Mesodermal cell (in vitro differentiated cells): ENCODE results near the gene GNG2. TPM values are rescaled to one million over a fixed set of nuclear protein-coding genes. Genes with fewer than 3 reads are reported as not detected.

ENCODE experiments used
- H3K27ac ChIP-seq: 2 replicates; pipeline ENCODE4 v1.7.0; 2013; ENCODE audit warnings: mild to moderate bottlenecking, low read depth, low read length, moderate library complexity; ENCODE audit not compliant: severe bottlenecking
- H3K36me3 ChIP-seq: 2 replicates; pipeline ENCODE4 v1.7.1; 2013; ENCODE audit warnings: mild to moderate bottlenecking, low read length, moderate library complexity; ENCODE audit not compliant: control insufficient read depth, insufficient read depth
- H3K4me1 ChIP-seq: one replicate; pipeline ENCODE4 v1.7.1; 2013; ENCODE audit warnings: mild to moderate bottlenecking, low read length; ENCODE audit not compliant: insufficient read depth, control insufficient read depth, poor library complexity, severe bottlenecking
- H3K4me3 ChIP-seq: 2 replicates; pipeline ENCODE4 v1.7.0; 2013; ENCODE audit warnings: low read length, control low read depth, mild to moderate bottlenecking; ENCODE audit not compliant: insufficient read depth, poor library complexity, severe bottlenecking; ENCODE audit errors: extremely low read depth
- H3K9me3 ChIP-seq: 2 replicates; pipeline ENCODE4 v1.7.1; 2013; ENCODE audit warnings: mild to moderate bottlenecking, low read length, moderate library complexity; ENCODE audit not compliant: control insufficient read depth
- WGBS, 2 experiments: methylation state at CpG; one replicate each; pipeline ENCODE4 v1.1.5; 2013; ENCODE audit warnings: missing lambda C conversion rate in 2 of 2; ENCODE audit not compliant: insufficient coverage in 2 of 2; 5-methylcytosine and 5-hydroxymethylcytosine counted together
- polyA plus RNA-seq, 2 experiments: library from polyadenylated mRNA; stranded (reverse); fragments of 50-300 nt; gene quantifications; one replicate each; pipeline ENCODE4 v1.2.3, GENCODE V29; 2013

Gene GNG2
- polyA plus RNA-seq (2013, experiment 1 of 2), result 76.3 TPM
- 94.9 TPM for polyA plus RNA-seq (2013, experiment 2 of 2)

DNA sequence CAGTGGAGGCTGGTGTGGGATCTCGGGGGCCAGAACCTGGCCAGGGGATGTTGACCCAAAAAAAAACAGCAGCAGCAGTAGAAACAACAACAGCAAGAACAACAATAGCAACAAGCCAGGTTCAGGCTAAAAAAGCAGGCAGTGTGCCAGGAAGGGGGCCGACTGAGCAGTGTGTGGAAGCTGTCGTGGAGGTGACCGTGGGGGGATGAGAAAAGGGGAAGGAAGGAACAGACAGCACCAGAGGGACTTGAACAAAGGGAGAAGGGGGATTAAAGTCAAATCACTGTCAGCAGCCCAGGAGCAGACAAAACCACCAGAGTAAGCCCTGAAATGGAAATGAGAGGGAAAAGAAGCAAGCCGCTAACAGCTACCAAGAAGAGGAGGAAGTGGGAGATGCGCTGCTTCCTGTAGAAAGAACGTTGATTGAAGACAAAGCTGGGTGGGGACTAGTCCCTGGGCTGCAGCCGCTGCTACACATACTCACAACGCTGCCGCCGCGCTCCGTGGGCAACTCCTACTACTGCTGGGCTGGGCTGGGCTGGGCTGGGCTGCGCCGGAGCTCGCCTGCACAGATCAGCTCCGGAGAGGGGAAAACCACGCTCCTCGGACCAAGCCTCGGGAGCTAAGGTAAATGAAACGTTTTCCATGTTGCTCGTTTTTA lies at the start of gene GNG2:
Gene GNG2 (plus strand): TSS at position 449 of the 661 bp plus-strand sequence. CDS start 90,067 bp downstream, outside the sequence.
- peak within 1 kb of the TSS; percentile 51 for H3K4me3 ChIP-seq
- peak within 1 kb of the TSS; percentile 76 for H3K27ac ChIP-seq
- no peaks in the 10 kb centered on the region for H3K9me3 ChIP-seq
- H3K36me3 ChIP-seq, result no peaks in the 10 kb centered on the region
- WGBS, 2 experiments, result 5 to 7% methylated on average over 19 to 21 of the region's 22 CpGs
- H3K4me1 ChIP-seq, result peaks cover 23% of the 10 kb centered on the region

DNA sequence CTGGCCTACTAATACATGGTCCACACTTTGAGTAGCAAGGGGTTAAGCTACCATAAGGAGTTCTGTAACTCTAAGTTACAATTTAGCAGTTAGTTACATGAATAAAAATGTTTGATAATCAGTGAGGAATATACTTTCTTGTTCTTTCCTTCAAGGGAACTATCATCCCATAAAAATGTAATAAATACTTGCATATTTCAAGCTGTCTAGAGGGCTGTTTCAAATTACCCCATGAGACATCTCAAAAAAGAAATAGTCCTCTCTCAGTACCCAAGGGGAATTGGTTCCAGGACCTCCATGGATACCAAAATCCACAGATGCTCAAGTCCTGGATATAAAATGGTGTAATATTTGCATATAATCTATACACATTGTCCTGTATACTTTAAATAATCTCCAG lies 48.7 kb upstream of the GNG2 start:
- Histone ChIP-seq H3K27ac (no peak overlapping the region), H3K36me3 (no peaks in the 10 kb centered on the region), H3K4me1 (no peaks in the 10 kb centered on the region), H3K9me3 (no peaks in the 10 kb centered on the region), H3K4me3 (no peak overlapping the region)

DNA sequence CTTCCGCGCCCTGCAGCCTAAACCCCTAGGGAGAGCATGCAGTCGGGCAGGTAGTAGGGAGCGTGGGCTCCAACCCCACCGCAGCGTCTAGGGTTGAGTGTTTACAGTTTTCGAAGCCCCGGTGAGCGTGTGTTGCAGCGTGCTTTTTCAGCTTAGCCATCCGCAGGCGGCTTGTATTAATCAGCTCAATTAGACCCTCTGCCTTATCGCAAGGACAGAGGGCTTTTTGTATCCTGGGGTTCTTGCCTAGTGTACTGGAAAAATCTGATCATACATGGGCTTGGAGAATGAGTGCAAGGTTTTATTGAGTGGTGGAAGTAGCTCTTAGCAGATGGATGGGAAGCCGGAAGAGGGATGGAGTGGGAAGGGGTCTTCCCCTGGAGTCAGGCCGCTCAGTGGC lies 44.4 kb upstream of the GNG2 start:
- no peaks in the 10 kb centered on the region for H3K9me3 ChIP-seq
- WGBS, 2 experiments, result 85 to 93% methylated on average over 12 to 13 of the region's 15 CpGs
- H3K27ac ChIP-seq, result no peak overlapping the region
- H3K4me1 ChIP-seq, result no peaks in the 10 kb centered on the region
- no peak overlapping the region for H3K4me3 ChIP-seq
- H3K36me3 ChIP-seq, result no peaks in the 10 kb centered on the region

DNA sequence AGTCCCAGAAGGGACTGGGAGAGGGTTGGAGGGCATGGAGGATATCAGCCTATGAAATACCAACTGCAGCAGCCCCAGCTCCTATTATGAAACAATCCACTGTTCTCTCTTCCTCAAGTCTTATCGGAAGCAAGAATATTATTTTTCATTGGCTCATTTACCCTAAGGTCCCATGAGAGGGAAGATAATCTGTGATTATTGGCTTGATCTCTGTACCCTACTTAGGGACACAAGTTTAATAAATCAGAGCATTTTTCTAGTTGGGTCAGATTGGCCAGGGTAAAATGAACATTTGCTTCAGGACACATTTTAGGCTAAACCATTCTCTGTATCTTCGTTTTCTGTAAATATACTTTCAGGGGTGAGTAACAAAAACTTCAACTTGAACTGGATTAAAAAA lies 43.1 kb upstream of the GNG2 start:
- no peaks in the 10 kb centered on the region for H3K36me3 ChIP-seq
- H3K4me3 ChIP-seq, result no peak overlapping the region
- H3K27ac ChIP-seq, result no peak overlapping the region
- no peaks in the 10 kb centered on the region for H3K4me1 ChIP-seq
- no CpG with 5 or more reads among the region's 2 CpGs for WGBS, 2 experiments
- H3K9me3 ChIP-seq, result no peaks in the 10 kb centered on the region

DNA sequence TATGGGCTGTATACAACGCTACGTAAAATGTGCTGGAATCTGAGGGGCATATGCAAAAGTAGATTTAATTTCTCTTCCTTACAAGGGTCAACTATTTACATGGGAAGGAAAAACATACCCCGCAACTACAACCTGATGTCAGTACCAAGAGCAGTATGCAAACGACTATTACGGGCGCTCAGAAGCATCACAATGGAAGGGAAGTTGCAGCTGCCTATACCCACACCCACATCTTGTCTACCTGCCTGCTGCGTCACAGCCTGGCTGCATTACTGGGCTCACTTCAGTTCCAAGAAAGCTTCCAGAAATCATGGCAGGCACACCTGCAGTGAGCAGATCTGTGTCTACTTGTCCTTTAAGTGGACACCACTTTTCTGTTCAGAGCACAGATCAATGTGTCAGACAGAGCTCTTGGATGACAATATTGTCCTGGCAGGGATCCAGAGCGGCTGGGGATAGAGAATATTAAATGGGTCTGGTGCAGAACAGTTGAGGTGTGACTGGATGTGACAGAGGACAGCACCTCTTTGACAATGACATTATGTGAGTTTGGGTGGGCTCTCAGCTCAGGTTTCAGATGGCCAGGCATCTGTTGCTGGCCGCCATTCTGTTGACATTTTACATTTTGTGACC lies 41.5 kb upstream of the GNG2 start:
- H3K4me1 ChIP-seq, result no peaks in the 10 kb centered on the region
- no peak overlapping the region for H3K27ac ChIP-seq
- 61 to 67% methylated on average over 2 to 3 of the region's 9 CpGs for WGBS, 2 experiments
- no peaks in the 10 kb centered on the region for H3K9me3 ChIP-seq
- H3K36me3 ChIP-seq, result no peaks in the 10 kb centered on the region
- H3K4me3 ChIP-seq, result no peak overlapping the region

DNA sequence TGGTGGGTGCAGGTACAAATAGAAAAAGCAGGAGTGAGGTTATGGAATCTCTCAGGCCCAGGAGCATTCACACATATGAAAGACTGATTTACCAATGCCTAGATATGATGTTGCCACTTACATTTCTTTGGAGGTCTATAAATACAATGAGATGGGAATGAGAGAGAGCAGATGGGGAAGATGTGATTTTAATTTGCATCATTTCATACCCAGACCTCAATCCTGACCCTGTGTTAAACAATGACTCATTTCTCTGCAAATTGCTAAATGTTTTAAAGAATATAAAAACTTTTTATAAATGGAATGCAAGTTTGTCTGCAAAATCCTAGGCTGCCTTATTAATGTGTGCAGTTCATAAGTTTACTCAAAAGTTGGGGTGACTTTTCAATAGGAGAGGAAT lies 38.6 kb upstream of the GNG2 start:
- no peaks in the 10 kb centered on the region for H3K4me1 ChIP-seq
- no peak overlapping the region for H3K4me3 ChIP-seq
- no peak overlapping the region for H3K27ac ChIP-seq
- H3K9me3 ChIP-seq, result no peaks in the 10 kb centered on the region
- no peaks in the 10 kb centered on the region for H3K36me3 ChIP-seq

DNA sequence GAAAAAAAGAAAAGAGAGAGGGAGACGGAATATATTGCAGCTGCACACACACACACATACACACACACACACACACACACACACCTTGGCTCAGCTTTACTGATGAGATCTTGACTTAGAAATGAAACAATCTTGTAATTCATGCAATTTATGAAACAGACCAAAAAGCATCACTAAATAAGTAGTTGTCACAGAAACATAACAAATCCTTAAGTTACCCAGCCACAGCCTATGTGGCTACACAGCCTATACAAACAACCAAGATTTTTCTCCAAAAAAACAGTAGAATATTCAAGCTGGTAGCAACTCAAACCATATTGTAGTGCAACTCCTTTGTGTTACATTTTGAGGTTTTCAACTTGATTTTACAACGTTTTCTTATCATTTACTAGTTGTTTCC lies 37.9 kb upstream of the GNG2 start:
- WGBS, 2 experiments, result 60% methylated on average over 1 of the region's 2 CpGs; no CpG with 5 or more reads in 1 of the 2 experiments
- Histone ChIP-seq H3K4me3 (no peak overlapping the region), H3K27ac (no peak overlapping the region), H3K9me3 (no peaks in the 10 kb centered on the region), H3K4me1 (no peaks in the 10 kb centered on the region), H3K36me3 (no peaks in the 10 kb centered on the region)

DNA sequence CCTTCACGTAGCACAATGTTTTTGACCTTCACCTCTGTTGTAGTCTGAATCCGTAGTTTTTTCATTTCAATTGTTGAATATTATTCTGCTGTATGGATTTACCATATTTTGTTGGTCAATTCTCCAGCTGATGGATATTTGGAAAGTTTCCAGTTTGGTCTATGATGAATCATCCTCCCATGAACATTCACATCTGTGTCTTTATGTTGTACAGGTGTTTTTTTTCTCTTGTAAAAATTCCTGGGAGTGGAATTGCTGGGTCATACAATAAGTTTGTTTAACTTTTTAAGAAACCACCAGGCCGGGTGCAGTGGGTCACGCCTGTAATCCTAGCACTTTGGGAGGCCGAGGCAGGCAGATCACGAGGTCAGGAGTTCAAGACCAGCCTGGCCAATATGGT lies 36.7 kb upstream of the GNG2 start:
- WGBS, 2 experiments, result 92 to 96% methylated on average over 5 of the region's 6 CpGs
- H3K27ac ChIP-seq, result no peak overlapping the region
- no peak overlapping the region for H3K4me3 ChIP-seq
- no peaks in the 10 kb centered on the region for H3K9me3 ChIP-seq
- H3K4me1 ChIP-seq, result peaks cover 7% of the 10 kb centered on the region
- H3K36me3 ChIP-seq, result no peaks in the 10 kb centered on the region

DNA sequence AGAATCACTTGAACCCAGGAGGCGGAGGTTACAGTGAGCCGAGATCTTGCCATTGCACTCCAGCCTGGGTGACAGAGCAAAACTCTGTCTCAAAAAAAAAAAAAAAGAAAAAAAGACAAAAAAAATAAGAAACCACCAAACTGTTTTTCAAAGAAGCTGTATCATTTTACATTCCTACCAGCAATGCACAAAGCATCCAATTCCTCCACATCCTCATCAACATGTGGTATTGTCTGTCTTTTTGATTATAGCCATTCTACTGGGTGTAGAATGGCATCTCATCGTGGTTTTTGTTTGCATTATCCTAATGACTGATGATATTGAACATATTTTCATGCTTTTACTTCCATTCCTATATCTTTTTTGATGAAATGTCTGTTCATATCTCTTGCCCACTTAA lies 36.2 kb upstream of the GNG2 start:
- WGBS, 2 experiments, result no CpG with 5 or more reads among the region's 3 CpGs
- no peaks in the 10 kb centered on the region for H3K9me3 ChIP-seq
- no peak overlapping the region for H3K27ac ChIP-seq
- H3K4me1 ChIP-seq, result peaks cover 8% of the 10 kb centered on the region
- H3K36me3 ChIP-seq, result no peaks in the 10 kb centered on the region
- H3K4me3 ChIP-seq, result no peak overlapping the region

DNA sequence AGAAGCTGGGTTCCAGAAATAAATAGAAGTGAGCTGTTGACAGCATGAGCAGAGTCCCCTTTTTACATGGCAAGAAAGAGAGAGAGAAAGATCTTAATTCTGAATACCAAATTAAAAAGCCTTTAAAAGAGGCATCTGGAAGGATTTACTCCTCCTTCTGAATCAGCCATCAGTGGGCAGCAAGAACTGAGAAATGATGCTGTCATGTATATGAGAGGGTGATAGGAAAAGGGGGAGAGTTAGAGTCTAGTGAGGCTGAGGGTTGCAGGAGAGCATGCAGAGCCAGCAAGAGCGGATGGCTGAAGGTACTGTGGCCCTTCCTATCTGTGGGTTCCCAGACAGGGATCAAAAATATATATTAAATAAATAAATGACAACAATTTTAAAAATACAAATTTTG lies 34.5 kb upstream of the GNG2 start:
- Histone ChIP-seq H3K4me1 (peaks cover 8% of the 10 kb centered on the region), H3K27ac (no peak overlapping the region), H3K36me3 (no peaks in the 10 kb centered on the region), H3K9me3 (no peaks in the 10 kb centered on the region), H3K4me3 (no peak overlapping the region)
- no CpG with 5 or more reads among the region's 1 CpG for WGBS, 2 experiments

DNA sequence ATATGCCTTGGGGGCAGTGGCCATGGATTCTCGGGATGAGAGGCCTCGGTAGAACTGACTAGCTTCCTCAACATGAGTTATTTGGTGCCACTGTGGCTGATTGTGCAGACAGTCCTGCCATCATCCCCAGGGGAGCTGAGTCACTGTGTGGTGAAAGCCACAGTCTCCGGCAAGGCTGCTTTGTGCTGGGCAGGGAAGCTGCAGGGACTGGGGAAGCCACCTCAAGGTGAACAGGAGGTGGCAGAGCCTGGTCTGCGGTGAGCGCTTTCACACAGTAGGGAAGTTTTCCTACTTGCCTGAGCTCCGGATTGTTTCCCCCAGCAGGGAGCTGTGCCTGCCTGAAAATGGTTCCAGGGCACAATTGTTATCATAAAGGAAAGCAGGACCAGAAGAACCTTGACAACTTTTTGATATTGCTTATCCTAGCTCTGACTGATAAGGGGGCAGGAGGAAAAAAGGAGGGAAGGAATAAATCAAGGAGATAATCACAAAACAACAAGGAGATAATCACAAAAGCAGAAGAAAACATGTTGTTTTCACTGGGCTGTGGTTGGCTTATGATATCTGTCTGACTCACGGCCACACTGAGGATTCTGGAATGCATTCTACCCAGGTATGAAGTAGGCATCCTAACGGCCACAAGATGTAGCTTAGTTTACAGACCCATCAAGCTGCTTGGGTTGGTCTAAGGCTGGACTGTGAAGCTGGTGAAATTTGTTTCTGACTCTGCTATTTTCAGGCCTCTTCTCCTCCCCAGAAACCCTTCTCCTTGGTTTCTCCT lies 32.2 kb upstream of the GNG2 start:
- H3K4me3 ChIP-seq, result no peak overlapping the region
- peaks cover 8% of the 10 kb centered on the region for H3K4me1 ChIP-seq
- no peaks in the 10 kb centered on the region for H3K9me3 ChIP-seq
- no peaks in the 10 kb centered on the region for H3K36me3 ChIP-seq
- 54 to 61% methylated on average over 8 of the region's 8 CpGs for WGBS, 2 experiments
- H3K27ac ChIP-seq, result peak overlapping the region; percentile 50
